H7 (cell line): ENCODE data around the gene AOPEP. TPM values are rescaled to one million over a fixed set of nuclear protein-coding genes. Genes with fewer than 3 reads are reported as not detected.

Source experiments
- DNase-seq: peaks from one replicate; pipeline ENCODE4 v3.0.0; 2012
- H3K27me3 ChIP-seq: 2 replicates; pipeline ENCODE4 v1.6.0; 2011; ENCODE audit warnings: mild to moderate bottlenecking, low read length; ENCODE audit not compliant: control insufficient read depth, insufficient read depth
- H3K36me3 ChIP-seq: replicated peaks from 2 replicates; pipeline ENCODE4 v1.5.1; 2011; ENCODE audit warnings: low read length; ENCODE audit not compliant: control insufficient read depth, insufficient read depth
- H3K4me3 ChIP-seq: 2 replicates; pipeline ENCODE4 v1.5.1; 2011; ENCODE audit warnings: low read depth, mild to moderate bottlenecking, control low read depth, low read length, moderate library complexity; ENCODE audit not compliant: insufficient read depth
- total RNA-seq: library from RNA; depleted of rRNA; stranded (reverse); fragments of >200 nt; shearing (Covaris generic); gene quantifications from 2 replicates; pipeline ENCODE4 v1.2.3, GENCODE V29; 2014; rRNA removed

The AOPEP gene
- total RNA-seq, 1 experiment from 2014 or later, result 12.1 TPM

GRCh38 chr9:95131023-95131943 is 404.8 kb downstream of the AOPEP start:
- H3K36me3 ChIP-seq, result no peaks in the 10 kb centered on the region
- H3K4me3 ChIP-seq, result no peak overlapping the region
- DNase-seq, result peak; percentile 85
- no peaks in the 10 kb centered on the region for H3K27me3 ChIP-seq

- Histone ChIP-seq H3K36me3 (no peaks in the 10 kb centered on the region), H3K27me3 (no peaks in the 10 kb centered on the region)
These were observed 406.1 kb downstream of the AOPEP start for GRCh38 chr9:95132366-95133324.

GRCh38 chr9:95133325-95133705 is 406.8 kb downstream of the AOPEP start:
- Histone ChIP-seq H3K4me3 (no peak overlapping the region), H3K27me3 (no peaks in the 10 kb centered on the region), H3K36me3 (no peaks in the 10 kb centered on the region)
- DNase-seq, result no peak

More at GRCh38 chr9:95132366-95133324, 406.1 kb downstream of the AOPEP start:
- no peak overlapping the region for H3K4me3 ChIP-seq
- DNase-seq, result no peak

- Histone ChIP-seq H3K27me3 (no peaks in the 10 kb centered on the region), H3K4me3 (no peak overlapping the region), H3K36me3 (no peaks in the 10 kb centered on the region)
- no peak for DNase-seq
These were observed 408.0 kb downstream of the AOPEP start for GRCh38 chr9:95134457-95134881.

GRCh38 chr9:95135756-95136155 is 409.3 kb downstream of the AOPEP start:
- no peaks in the 10 kb centered on the region for H3K27me3 ChIP-seq
- no peak for DNase-seq

More at GRCh38 chr9:95135756-95136155, 409.3 kb downstream of the AOPEP start:
- no peaks in the 10 kb centered on the region for H3K36me3 ChIP-seq
- no peak overlapping the region for H3K4me3 ChIP-seq

Other genes with a start within 250 kb of the AOPEP start
- gene PCAT7, start 171.6 kb upstream of the AOPEP start, total RNA-seq, result 1.3 and 2.3 TPM in 2 replicates
- not detected in 2 replicates for gene FBP2, start 132.9 kb upstream of the AOPEP start, total RNA-seq
- gene FBP1, start 87.2 kb upstream of the AOPEP start, total RNA-seq, result 5.4 and 7.5 TPM in 2 replicates